Stimulated activated CD8-positive, alpha-beta memory T cell treated with anti-CD3 and anti-CD28 coated beads, Interleukin-4, amount 100 ng/mL, for 24 hours (primary cell): ENCODE measurements around the gene DNAAF5.
"Not testable (repeated sequence)": the region's sequence is repeated elsewhere in the genome, so short reads cannot be mapped to it uniquely, and the experiment has no call there.

Experiments
- DNase-seq: peaks from one replicate; pipeline ENCODE4 v3.0.0-alpha.2; 2020; ENCODE audit warnings: low read depth

The DNAAF5 gene

GRCh38 chr7:782718-783449 lies 56.4 kb downstream of the DNAAF5 start:
- no peak for DNase-seq

- no peak for DNase-seq
Measured at GRCh38 chr7:783556-784490, 57.3 kb downstream of the DNAAF5 start.

GRCh38 chr7:784971-785370 lies 58.5 kb downstream of the DNAAF5 start:
- no peak for DNase-seq

GRCh38 chr7:785416-785815 lies 58.9 kb downstream of the DNAAF5 start:
- no peak for DNase-seq

- peak; percentile 59 for DNase-seq
Measured at GRCh38 chr7:786472-787255, 60.2 kb downstream of the DNAAF5 start.

- DNase-seq: no peak
Measured at GRCh38 chr7:787332-788240, 61.1 kb downstream of the DNAAF5 start.

GRCh38 chr7:791519-791918 lies 65.0 kb downstream of the DNAAF5 start:
- DNase-seq: no peak

GRCh38 chr7:794207-794606 lies 67.7 kb downstream of the DNAAF5 start:
- DNase-seq: no peak

- no peak for DNase-seq
Measured at GRCh38 chr7:794671-795329, 68.3 kb downstream of the DNAAF5 start.

- DNase-seq: not testable (repeated sequence)
Measured at GRCh38 chr7:796434-797169, 70.1 kb downstream of the DNAAF5 start.

GRCh38 chr7:798921-799470 lies 72.5 kb downstream of the DNAAF5 start:
- DNase-seq: no peak

GRCh38 chr7:800692-801091 lies 74.2 kb downstream of the DNAAF5 start:
- DNase-seq: no peak

GRCh38 chr7:801351-801750 lies 74.9 kb downstream of the DNAAF5 start:
- not testable (repeated sequence) for DNase-seq

- DNase-seq: no peak
Measured at GRCh38 chr7:801940-802381, 75.5 kb downstream of the DNAAF5 start.

- DNase-seq: no peak
Measured at GRCh38 chr7:802500-803242, 76.2 kb downstream of the DNAAF5 start.

- no peak for DNase-seq
Measured at GRCh38 chr7:803243-803635, 76.7 kb downstream of the DNAAF5 start.

GRCh38 chr7:803796-804195 lies 77.3 kb downstream of the DNAAF5 start:
- not testable (repeated sequence) for DNase-seq

GRCh38 chr7:805261-805660 lies 78.8 kb downstream of the DNAAF5 start:
- DNase-seq: no peak
